NCI-H1436 (cell line): ENCODE data around the gene SLC25A25.

ENCODE experiments used
- DNase-seq: peaks from one replicate; lab custom pipeline; 2025; lab: John Stamatoyannopoulos, UW

Gene SLC25A25

GRCh38 chr9:128145536-128145935, 77.5 kb downstream of the SLC25A25 start:
- no peak for DNase-seq

GRCh38 chr9:128145951-128146351, 77.9 kb downstream of the SLC25A25 start:
- no peak for DNase-seq

- no peak for DNase-seq
Observed at GRCh38 chr9:128146591-128147120, 78.6 kb downstream of the SLC25A25 start.

- no peak for DNase-seq
Observed at GRCh38 chr9:128148509-128149000, 80.5 kb downstream of the SLC25A25 start.

GRCh38 chr9:128149001-128149701, 81.1 kb downstream of the SLC25A25 start, which contains the start of gene LCN2:
LCN2 (plus strand) TSS chr9:128149453; CDS start chr9:128149526, 73 bp downstream.
- DNase-seq, result no peak

- DNase-seq, result no peak
Observed at GRCh38 chr9:128149951-128150593, 82.0 kb downstream of the SLC25A25 start.

GRCh38 chr9:128150594-128151308, 82.7 kb downstream of the SLC25A25 start:
- DNase-seq, result peak; percentile 28

- no peak for DNase-seq
Observed at GRCh38 chr9:128151309-128152132, 83.5 kb downstream of the SLC25A25 start.

GRCh38 chr9:128152133-128153059, 84.4 kb downstream of the SLC25A25 start:
- no peak for DNase-seq

GRCh38 chr9:128153060-128153946, 85.3 kb downstream of the SLC25A25 start:
- DNase-seq, result no peak

GRCh38 chr9:128153947-128154695, 86.1 kb downstream of the SLC25A25 start:
- DNase-seq, result no peak

- DNase-seq, result no peak
Observed at GRCh38 chr9:128155736-128156500, 87.9 kb downstream of the SLC25A25 start.
